Measurements from ENCODE around the gene ZNF532.
"Not testable (repeated sequence)": the region's sequence is repeated elsewhere in the genome, so short reads cannot be mapped to it uniquely, and the experiment has no call there.

Gene ZNF532

DNA sequence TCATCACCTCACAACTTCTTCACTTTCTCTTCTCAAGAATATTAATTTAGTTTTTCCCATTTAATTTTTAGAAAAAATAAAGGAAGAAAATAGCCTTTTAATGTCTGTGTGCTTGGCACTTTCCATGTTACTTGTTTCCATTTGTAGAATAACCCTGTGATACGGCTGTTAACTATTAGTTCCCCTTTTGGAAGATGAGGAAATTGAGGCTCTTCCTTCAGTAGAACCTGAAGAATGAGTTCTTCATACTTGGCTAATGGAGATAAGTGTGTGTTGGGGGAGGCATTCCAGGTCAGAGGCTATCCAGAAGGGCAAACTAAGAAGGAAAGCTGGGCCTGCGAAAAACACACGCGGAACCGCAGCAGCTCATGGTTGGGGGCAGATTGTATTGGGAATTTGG, 38.3 kb downstream of the ZNF532 start:
- DNase-seq: no peak

DNA sequence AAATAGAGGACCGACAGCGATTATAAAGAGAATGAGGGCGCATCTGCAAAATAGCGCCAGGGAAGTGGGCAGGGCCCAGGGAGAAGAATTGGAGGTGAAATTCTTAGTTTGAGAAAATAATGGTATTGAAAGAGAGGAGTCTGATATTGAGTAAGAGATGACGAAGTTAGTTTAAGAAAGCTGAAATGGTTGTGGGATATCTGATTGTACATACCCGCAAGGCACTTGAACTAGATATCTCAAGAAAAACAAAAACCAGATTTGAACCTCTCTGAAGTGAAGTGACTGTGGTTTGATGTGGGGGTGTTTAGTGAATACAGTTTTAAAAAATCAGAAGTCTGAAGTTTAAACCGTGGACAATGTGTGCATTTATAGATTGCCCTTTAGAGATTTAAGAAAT, 38.9 kb downstream of the ZNF532 start:
- DNase-seq: no peak

GRCh38 chr18:58905777-58906428, 41.2 kb downstream of the ZNF532 start:
- no peak for DNase-seq

DNA sequence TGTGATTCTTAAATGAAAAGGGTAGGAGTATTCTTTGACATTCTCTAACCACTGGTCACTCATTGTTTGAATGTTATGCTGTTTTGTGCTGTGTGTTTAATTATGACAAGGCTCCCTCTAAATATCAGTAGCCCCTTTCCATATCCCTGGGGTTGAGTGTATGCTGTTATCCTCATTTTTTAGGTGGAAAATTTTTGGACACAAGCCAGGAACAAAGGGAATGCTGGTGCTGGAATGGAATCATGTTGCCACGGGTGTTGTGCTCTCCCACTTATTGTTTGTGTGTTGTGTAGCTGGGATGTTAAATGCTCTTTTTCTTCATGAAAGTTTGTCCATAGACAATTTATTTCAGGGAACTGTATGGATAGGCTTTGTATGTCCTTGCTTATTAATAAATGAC, 43.3 kb downstream of the ZNF532 start:
- DNase-seq: no peak

- no peak for DNase-seq
Observed at GRCh38 chr18:58909521-58909920, 44.8 kb downstream of the ZNF532 start.

GRCh38 chr18:58911241-58911640, 46.6 kb downstream of the ZNF532 start:
- DNase-seq: no peak

- no peak for DNase-seq
Observed at GRCh38 chr18:58911766-58912165, 47.1 kb downstream of the ZNF532 start.

DNA sequence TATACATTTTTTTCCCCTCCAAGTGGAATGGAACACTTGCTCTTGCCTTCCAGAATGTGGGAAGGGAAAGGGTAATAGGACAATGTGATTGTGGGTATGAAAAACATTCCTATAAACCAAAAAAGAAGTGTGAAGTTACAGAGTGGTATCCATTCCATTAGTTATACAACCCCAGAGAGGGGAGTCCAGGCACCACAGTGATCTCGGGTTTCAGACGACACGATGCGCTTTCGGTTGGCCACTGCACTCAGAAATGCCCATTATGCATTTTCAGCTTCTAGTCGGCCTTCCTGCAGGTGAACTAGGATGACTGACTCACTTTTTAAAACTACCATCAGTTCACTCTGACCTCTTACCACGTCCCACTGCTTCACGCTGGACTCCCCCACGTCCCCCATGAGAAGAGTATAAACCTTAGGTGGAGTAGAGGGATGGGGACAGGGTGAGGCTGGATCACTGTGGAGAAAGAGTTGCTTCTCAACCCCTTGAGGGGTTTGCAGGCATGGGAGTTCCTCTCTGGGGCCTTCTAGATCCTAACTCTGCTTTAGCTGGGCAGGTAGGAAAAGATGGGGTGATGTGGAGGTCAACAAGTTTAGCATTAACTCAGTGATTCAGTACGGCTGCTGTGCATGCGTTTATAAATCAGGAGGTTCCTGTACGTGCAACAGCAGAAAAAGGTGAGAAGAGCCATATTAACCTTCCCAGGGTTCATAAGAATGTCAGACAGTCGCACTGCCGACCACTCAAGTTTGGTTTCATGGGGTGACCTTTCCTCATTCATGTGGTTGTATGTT, 50.5 kb downstream of the ZNF532 start:
- DNase-seq: no peak

- no peak for DNase-seq
Observed at GRCh38 chr18:58915995-58916394, 51.3 kb downstream of the ZNF532 start.

- not testable (repeated sequence) for DNase-seq
Observed at GRCh38 chr18:58919934-58920333, 55.3 kb downstream of the ZNF532 start.

GRCh38 chr18:58922995-58923394, 58.3 kb downstream of the ZNF532 start:
- no peak for DNase-seq

DNA sequence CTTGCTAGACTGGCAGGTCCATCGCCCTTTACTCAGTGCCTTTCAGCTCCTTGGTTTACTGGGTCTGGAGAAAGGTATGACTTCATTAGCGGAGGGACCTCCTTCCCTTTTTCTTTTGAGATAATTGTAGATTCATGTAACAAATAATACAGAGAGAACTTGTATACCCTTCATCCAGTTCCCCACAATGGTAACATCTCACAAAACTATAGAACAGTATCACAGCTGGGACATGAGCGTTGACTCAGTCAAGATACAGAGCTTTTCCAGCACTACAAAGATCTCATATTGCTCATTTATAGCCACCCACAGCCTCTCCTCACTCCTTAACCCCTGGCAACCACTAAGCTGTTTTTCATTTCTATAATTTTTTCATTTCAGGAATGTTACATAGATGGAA, 59.8 kb downstream of the ZNF532 start:
- DNase-seq: no peak

- no peak for DNase-seq
Observed at GRCh38 chr18:58927659-58928058, 63.0 kb downstream of the ZNF532 start.

- DNase-seq: no peak
Observed at GRCh38 chr18:58928386-58928785, 63.7 kb downstream of the ZNF532 start.

DNA sequence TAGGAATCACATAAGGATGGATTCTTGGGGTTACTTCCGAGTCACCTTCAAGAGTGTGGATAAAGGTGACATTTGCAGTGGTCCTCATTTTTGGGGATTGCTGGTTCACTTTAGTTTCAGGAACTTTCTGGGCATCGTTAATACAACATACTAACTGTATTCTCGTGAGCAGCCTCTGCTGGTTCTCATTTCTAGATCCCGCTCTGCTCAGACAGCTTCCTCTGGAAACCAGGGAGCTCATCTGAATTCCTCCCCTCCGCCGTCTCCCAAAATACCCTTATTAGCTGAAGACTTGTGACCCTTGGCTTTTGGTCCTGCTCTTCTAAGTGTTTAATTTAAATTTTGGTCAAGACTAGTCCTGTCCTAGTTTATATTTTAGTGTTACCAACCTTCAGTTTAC, 64.5 kb downstream of the ZNF532 start:
- DNase-seq: no peak

DNA sequence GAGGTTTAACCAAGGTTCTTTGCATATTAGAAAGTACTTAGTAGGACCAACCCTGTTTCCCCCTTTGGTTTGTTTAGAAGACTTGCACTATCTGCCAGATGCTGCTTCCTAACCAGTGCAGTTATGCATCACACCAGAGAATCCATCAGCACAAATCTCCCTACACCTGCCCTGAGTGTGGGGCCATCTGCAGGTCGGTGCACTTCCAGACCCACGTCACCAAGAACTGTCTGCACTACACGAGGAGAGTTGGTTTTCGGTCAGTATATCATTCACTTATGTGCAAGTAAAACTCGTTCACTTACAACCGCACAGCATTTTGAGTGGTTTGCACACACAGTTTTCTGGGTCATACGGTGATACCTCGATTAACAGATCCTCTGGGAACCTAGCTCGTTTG, 69.7 kb downstream of the ZNF532 start:
- DNase-seq: no peak

- DNase-seq: no peak
Observed at GRCh38 chr18:58934933-58935577, 70.4 kb downstream of the ZNF532 start.

DNA sequence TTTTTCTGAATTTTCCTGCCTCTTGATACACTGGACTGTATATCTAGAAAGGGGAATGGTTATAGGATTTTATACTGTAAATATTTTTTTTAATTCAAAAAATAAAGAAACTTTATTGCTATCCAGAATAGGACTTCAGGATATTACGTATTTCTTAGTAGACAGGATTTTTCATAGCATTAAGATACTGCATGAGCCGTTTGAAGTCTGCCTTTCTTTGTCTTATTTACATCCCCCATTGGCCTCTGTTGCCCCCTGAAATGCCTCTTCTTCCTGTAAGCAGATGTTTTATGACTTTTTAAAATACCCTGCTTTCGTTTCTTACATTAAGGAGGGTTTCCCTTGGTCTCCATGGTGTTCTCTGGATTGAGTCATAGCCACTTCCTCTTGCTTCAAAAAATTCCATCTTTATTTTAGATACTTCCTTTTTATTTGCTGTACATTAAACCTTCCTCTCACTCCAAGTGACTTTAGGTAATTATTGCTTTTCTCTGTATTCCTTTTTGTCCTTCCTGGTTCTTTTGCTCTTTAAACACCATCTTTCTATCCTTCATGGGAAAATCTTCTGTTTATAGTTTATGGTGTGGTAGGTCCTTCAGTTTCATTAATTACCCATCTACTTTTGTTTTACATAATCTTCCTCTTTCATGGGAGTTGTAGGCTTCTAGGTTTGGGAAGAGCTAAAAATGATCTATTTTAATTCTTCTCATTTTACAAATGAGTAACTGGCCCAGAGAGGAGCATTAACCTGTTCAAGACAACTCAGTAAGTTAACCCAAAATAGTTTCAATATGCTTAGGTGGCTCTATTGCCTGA, 72.6 kb downstream of the ZNF532 start:
- DNase-seq: no peak

- no peak for DNase-seq
Observed at GRCh38 chr18:58937887-58938267, 73.2 kb downstream of the ZNF532 start.

- no peak for DNase-seq
Observed at GRCh38 chr18:58941426-58942099, 76.9 kb downstream of the ZNF532 start.

DNA sequence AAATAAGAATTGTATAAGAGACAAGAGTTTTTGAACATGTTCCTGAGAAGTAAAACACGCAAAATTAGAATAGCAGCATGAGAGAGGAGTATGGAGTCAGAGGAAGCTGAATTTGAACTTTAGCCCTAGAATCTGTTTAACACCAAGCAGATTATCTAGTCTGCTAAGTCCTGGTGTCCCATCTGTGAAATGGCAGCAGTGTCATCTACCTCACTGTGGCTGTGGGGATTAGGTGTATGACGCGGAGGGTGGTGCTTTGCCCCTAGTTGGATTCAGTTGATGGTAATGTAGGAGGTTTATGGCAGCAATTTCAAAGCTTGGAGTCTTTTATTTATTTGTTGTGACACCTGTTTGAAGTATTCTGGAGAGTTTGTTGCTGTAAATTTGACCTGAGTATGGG, 79.2 kb downstream of the ZNF532 start:
- no peak for DNase-seq

DNA sequence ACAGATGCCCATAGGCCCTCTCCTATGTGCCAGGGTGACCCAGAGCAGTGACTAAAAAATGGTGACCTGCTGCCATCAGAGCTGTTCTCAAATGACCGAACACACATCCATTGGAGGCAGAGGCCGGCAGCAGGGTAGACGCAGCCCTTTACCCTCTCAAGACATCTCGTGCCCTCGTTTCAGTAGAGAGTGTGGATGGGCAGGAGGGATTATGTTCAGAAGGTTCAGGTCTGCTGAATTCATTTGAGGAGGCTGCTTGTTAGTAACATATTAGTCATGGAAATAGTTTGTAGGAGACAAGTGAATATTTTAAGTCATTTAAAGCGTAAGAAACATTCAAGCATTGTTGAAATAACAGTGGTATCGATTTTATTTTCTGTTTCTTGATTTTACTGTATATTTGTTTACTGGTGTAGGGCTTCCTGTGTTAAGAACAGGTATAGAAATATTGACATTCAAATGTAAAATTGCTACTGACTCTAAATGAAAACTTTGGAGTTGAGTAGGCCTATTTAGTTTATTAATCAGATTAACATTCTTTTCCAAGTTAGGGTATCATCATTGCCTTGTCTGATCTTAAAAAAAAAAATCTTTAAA, 82.6 kb downstream of the ZNF532 start:
- DNase-seq: no peak
